ENCODE measurements around the gene SEC24C. TPM values are rescaled to one million over a fixed set of nuclear protein-coding genes. Genes with fewer than 3 reads are reported as not detected.
A peak's percentile ranks its signal among the peaks of the same experiment; 100 is the strongest.
"Not testable (repeated sequence)": the region's sequence is repeated elsewhere in the genome, so short reads cannot be mapped to it uniquely, and the experiment has no call there.

The SEC24C gene, protein sequence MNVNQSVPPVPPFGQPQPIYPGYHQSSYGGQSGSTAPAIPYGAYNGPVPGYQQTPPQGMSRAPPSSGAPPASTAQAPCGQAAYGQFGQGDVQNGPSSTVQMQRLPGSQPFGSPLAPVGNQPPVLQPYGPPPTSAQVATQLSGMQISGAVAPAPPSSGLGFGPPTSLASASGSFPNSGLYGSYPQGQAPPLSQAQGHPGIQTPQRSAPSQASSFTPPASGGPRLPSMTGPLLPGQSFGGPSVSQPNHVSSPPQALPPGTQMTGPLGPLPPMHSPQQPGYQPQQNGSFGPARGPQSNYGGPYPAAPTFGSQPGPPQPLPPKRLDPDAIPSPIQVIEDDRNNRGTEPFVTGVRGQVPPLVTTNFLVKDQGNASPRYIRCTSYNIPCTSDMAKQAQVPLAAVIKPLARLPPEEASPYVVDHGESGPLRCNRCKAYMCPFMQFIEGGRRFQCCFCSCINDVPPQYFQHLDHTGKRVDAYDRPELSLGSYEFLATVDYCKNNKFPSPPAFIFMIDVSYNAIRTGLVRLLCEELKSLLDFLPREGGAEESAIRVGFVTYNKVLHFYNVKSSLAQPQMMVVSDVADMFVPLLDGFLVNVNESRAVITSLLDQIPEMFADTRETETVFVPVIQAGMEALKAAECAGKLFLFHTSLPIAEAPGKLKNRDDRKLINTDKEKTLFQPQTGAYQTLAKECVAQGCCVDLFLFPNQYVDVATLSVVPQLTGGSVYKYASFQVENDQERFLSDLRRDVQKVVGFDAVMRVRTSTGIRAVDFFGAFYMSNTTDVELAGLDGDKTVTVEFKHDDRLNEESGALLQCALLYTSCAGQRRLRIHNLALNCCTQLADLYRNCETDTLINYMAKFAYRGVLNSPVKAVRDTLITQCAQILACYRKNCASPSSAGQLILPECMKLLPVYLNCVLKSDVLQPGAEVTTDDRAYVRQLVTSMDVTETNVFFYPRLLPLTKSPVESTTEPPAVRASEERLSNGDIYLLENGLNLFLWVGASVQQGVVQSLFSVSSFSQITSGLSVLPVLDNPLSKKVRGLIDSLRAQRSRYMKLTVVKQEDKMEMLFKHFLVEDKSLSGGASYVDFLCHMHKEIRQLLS
- 63.2 and 76.5 TPM in 2 replicates for total RNA-seq (2014; rRNA removed; shearing (Covaris generic))

DNA sequence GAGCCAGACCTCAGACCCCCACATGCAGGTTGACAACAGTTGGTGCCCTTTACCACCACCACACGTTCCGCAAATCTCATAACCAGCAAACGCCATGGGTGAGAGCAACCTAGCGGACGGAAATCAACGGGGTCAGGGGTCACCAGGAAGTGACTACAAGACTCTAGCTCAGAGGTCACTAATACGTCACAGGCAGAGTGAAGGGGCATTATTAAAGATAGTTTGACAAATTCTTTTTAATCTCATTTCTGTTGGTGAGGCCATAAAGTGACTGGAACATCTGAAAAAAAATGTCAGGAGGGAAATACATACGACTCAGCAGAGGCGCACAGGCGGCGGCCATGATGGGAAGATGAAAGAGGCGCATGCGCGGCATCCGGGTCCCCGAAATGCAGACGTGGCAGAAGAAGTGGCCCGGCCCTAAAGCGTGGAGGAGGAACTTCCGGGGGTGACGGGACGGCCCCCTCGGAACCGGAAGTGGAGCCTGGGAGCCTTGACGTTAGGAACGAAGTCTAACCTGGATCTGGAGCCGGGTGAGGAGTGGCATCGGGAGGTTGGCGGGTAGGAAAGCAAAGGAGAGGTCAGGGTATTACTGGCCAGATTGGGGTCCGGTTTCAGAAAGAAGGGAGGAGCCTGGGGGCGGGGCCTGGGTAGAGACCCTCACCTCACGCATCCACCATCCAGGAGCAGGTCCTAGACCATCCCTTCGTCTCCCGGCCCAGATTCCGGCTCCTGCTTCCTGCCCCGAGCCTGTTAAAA lies at the start of gene SEC24C:
Gene SEC24C (plus strand): TSS at position 468 of the 759 bp plus-strand sequence. CDS start 2,461 bp downstream, outside the sequence.
- DNase-seq (ENCODE audit: low spot score) = peak; percentile 97

DNA sequence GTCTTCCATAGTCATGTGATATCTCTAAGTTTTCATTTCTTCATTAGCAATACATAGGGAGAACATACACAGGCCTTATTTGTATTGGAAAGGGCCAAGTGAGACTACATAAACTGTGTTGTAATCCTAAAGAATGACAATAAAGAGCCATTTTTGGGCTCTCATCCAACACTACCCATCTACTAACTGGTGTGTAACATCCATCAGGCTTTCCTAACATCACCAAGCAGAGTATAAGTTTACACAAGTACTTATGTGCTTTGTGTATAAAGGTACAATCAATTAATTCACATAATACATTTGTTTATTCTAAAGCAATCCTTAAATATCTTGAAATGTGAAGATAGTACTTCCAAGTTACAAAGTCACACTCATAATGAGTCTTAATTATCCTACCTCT lies 48.9 kb upstream of the SEC24C start:
- not testable (repeated sequence) for DNase-seq (ENCODE audit: low spot score)

GRCh38 chr10:73697675-73698159 lies 46.5 kb upstream of the SEC24C start, which contains the start of gene AGAP5:
TSS of gene AGAP5 (minus strand) at chr10:73698109. CDS start at chr10:73697755, 354 bp downstream.
- DNase-seq (ENCODE audit: low spot score) = not testable (repeated sequence)

GRCh38 chr10:73698819-73699218 lies 45.4 kb upstream of the SEC24C start:
- DNase-seq (ENCODE audit: low spot score) = not testable (repeated sequence)

DNA sequence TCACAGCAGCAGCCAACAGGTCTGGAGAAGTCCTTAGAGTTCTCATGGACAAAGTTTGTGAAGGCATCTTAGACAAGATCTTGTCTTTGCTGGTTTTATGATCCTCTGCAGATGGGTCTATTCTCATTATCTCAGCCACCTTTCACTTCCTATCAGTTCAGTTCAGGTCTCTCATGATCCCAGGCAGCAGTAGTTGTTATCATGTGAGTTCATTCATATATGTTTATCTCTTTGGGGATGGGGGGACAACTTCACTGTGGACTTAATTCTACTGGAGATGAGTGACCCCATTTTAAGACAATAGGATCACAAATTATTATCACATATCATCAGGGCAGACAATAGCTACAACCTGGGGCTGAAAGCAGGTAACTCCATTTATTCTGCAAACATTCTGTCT lies 40.2 kb upstream of the SEC24C start:
- not testable (repeated sequence) for DNase-seq (ENCODE audit: low spot score)

- DNase-seq (ENCODE audit: low spot score) = not testable (repeated sequence)
Observed at GRCh38 chr10:73705506-73706072, 38.6 kb upstream of the SEC24C start.

DNA sequence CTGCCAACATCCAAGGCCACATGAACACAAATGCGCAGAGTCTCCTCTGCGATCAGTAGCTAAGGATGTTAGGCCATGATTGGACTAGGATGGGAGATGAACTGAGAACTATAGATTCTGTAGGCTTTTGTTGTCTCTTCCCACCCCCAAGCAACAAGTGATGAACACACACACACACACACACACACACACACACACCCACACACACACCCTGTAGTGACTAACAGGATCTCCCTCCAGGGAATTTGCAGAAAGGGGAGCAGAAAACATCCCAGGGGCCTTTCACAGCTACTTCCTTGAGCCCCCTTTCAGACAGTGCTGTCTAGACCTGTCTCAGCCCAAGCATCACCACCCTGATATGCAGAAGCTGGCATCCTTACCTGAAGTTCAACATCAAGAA lies 37.7 kb upstream of the SEC24C start:
- not testable (repeated sequence) for DNase-seq (ENCODE audit: low spot score)

DNA sequence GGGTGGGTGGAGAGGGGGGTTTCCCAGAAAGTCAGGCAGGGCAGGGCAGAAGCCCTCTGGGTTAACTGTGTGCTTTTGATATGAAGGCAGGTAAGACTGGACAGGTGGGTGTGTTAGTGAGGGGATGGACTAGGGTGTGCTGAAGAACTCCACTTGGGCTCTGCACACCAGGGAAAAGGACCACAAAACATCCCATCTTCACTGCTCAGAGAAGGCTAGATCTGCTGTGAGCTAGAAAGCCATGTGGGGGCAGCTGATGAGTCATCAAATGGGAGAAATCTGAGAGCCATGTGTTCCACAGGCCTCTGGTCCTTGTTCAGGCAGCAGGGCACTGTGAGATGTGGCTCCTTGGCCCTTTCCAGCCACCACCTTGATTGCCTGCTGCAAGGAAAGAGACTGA lies 36.5 kb upstream of the SEC24C start:
- not testable (repeated sequence) for DNase-seq (ENCODE audit: low spot score)

DNA sequence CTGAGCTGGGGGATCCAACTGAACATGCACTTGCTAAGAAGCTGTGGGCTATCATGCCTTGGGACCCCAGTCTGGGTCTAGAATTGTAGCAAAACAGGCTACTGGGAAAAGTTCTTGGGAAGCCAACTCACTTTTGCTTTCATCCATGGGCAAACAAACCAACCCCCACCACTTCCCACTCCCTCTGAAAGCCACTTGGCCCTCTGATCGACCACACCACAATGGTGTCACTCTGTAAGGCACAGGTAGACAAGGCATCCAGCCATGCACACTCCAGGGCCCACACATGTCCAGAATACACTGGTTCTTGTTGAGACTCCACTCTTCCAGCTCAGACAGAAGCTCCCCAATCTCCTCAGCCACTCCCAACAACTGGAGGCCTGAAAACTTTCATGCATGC lies 36.0 kb upstream of the SEC24C start:
- DNase-seq (ENCODE audit: low spot score) = not testable (repeated sequence)

- not testable (repeated sequence) for DNase-seq (ENCODE audit: low spot score)
Observed at GRCh38 chr10:73711683-73712082, 32.5 kb upstream of the SEC24C start.

DNA sequence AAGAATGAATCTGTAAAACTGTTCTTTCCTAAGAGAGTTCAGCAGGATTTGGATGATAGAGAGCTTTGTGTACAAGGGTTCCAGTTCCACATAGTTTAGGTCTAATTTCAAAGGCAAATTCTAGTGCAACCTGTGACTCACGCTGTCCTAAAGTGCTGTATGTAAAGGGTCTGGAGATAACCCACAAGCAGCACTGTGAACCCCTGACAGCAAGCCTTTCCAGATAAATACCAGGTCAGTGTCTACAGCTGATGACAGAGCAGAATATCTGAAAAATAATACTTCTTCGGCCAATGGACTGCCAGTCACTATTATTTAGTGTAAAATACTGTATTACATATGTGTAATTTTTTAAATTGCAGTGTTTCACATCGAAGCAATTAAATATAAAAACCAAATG lies 30.3 kb upstream of the SEC24C start:
- DNase-seq (ENCODE audit: low spot score) = not testable (repeated sequence)

DNA sequence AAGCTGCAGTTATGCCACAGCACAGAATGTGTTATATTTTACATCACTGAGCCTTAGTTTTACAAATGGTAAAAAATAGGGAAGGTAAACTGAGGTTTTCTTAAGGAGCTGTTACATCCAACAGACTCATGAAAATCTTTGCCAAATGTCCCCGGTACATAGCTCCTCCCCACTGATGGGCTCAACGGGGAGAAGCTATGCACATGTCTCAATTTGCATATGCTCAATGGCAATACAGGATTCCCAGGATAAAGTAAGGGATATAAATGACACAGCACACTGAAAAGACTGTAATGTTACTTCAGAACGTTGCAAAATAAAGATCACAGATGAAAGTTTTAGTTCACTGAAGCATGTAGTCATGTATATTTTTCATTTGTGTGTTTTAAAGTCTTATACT lies 29.7 kb upstream of the SEC24C start:
- not testable (repeated sequence) for DNase-seq (ENCODE audit: low spot score)

DNA sequence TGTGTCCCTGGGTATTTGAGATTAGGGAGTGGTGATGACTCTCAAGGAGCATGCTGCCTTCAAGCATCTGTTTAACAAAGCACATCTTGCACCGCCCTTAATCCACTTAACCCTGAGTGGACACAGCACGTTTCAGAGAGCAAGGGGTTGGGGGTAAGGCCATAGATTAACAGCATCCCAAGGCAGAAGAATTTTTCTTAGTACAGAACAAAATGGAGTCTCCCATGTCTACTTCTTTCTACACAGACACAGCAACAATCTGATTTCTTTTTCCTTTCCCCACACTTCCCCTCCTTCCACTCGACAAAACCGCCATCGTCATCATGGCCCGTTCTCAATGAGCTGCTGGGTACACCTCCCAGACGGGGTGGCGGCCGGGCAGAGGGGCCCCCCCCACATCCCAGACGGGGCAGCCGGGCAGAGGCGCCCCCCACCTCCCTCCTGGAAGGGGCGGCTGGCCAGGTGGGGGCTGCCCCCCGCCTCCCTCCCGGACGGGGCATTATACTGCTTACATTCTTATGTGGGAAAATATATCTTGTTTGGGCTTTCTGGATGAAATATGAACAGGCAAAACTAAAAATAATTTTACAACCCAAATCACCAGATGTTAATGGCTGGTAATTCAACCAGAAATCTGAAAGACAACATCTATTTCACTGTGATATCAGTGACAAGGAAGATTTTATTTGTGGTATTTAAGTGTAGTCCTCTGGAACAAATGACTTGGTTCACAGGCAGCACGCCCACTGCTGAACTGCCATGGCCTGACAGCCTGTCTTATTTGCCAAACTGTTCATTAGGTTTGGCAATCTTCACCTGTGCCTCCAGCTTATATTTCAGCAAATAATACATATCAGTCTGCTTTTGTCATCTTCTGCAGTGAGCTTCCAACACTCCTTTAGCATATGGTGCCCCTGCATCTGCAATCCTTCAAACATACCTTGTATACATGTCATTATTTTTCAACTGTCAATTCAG lies 28.7 kb upstream of the SEC24C start:
- not testable (repeated sequence) for DNase-seq (ENCODE audit: low spot score)

- no peak for DNase-seq (ENCODE audit: low spot score)
Observed at GRCh38 chr10:73716251-73716650, 27.9 kb upstream of the SEC24C start.

GRCh38 chr10:73717556-73717955 lies 26.6 kb upstream of the SEC24C start:
- DNase-seq (ENCODE audit: low spot score) = no peak

DNA sequence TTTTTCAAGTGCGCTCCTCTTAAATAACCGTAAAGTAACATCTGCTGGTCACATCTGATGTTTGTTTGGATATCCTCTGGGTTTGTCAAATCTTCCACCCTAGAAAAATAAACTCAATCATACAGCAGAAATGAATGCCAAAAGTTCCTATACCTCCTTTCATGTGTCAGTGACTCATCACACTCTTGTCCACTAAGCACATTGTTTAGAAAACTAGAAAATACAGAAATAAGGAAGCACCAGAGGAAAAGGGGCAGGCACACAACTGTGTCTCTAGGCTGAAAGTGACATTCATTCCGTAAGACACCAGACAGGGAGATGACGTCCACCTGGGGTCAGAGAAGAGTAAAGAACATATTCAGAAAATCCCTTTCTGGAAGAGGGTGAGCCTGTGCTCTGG lies 23.6 kb upstream of the SEC24C start:
- DNase-seq (ENCODE audit: low spot score) = not testable (repeated sequence)

- DNase-seq (ENCODE audit: low spot score) = no peak
Observed at GRCh38 chr10:73723516-73723915, 20.7 kb upstream of the SEC24C start.

DNA sequence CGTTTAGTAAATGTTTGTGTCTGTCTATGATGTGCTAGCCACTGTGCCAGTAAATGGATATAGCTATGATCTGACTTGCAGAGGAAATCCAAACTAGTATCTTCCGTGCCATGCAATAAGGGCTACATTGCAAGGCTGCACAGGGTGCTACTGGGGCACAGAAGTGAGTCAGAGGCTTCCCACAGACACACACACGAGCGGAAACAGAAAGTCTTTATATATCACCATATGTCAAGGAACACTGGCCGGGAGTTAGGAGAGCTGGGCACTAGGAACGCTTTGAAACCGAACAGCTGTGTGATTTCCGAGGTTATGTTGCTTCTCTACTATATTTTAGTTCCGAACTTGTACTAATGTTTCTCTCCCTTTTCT lies 14.4 kb upstream of the SEC24C start:
- not testable (repeated sequence) for DNase-seq (ENCODE audit: low spot score)

Data from HT-29 (cell line).